NT2/D1 (cell line): Measurements from ENCODE around the gene FMNL2.

ENCODE experiments used
- SUZ12 ChIP-seq: IDR thresholded peaks from 2 replicates; pipeline ENCODE4 v1.6.1; 2011; ENCODE audit not compliant: insufficient read length, insufficient read depth; ENCODE audit errors: extremely low read depth
- YY1 ChIP-seq: IDR thresholded peaks from 2 replicates; pipeline ENCODE4 v1.6.1; 2011; ENCODE audit not compliant: insufficient read length, insufficient read depth
- ZNF274 ChIP-seq: IDR thresholded peaks from 2 replicates; pipeline ENCODE4 v1.6.1; 2011; ENCODE audit warnings: mild to moderate bottlenecking, low read depth, low read length

DNA sequence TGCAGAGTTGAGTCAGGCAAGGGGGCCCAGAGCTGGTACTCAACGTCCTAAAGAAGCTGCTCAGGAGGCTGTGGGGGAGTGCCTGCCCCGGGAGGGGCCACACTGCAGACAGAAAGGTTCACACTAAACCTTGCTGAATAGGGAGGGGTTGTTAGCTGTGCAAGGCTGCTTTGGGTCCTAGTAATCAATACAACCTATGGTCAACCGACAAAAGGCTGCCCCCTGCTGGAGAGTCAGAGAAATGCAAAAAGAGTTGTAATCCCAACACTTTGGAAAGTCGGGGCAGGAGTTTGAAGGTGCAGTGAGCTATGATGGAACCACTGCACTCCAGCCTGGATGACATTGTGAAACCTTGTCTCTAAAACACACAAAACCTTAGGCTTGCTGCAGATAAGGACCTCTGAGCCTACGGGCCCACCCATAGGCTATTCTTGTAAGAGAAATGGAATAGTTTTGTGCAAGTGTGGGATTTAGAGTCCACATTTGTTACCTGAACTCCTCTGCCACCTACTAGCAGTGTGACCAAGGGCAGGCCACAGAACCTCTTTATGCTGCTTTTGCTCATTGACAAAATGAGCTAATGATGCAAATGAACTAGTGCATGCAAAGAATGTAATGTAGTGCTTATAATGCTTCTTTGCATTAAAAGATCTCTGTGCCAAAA is 300.8 kb downstream of the FMNL2 start:
- TF ChIP-seq ZNF274 = no peak
- no peak for TF ChIP-seq YY1
- no peak for TF ChIP-seq SUZ12
